H9 (cell line): ENCODE results near the gene TTC7B. TPM values are rescaled to one million over a fixed set of nuclear protein-coding genes. Genes with fewer than 3 reads are reported as not detected.

Experiments
- DNase-seq: peaks from one replicate; pipeline ENCODE4 v3.0.0-alpha.2; 2017
- H2AFZ ChIP-seq: one replicate; pipeline ENCODE4 v1.6.1; 2013; ENCODE audit warnings: mild to moderate bottlenecking, low read length, control low read depth, moderate library complexity
- H2AK5ac ChIP-seq: 2 replicates; pipeline ENCODE4 v1.6.1; 2013; ENCODE audit warnings: low read length, control low read depth, mixed read lengths; ENCODE audit not compliant: insufficient read length
- H2BK120ac ChIP-seq: one replicate; pipeline ENCODE4 v1.6.1; 2013; ENCODE audit warnings: low read depth, mild to moderate bottlenecking, low read length, control low read depth, inconsistent platforms; ENCODE audit not compliant: poor library complexity, severe bottlenecking
- H2BK12ac ChIP-seq: 2 replicates; pipeline ENCODE4 v1.6.1; 2013; ENCODE audit warnings: low read length, control low read depth, mixed read lengths, low read depth; ENCODE audit not compliant: insufficient read length
- H2BK15ac ChIP-seq: 2 replicates; pipeline ENCODE4 v1.6.1; 2013; ENCODE audit warnings: low read depth, low read length, control low read depth
- H2BK20ac ChIP-seq: one replicate; pipeline ENCODE4 v1.6.1; 2013; ENCODE audit warnings: low read depth, mild to moderate bottlenecking, low read length, control low read depth, inconsistent platforms; ENCODE audit not compliant: poor library complexity, severe bottlenecking
- H2BK5ac ChIP-seq: 2 replicates; pipeline ENCODE4 v1.6.1; 2013; ENCODE audit warnings: low read length, control low read depth, mixed read lengths; ENCODE audit not compliant: insufficient read length
- H3K14ac ChIP-seq: 2 replicates; pipeline ENCODE4 v1.6.1; 2013; ENCODE audit warnings: low read length, control low read depth; ENCODE audit not compliant: insufficient read depth
- H3K18ac ChIP-seq: 2 replicates; pipeline ENCODE4 v1.6.1; 2013; ENCODE audit warnings: low read depth, mild to moderate bottlenecking, mixed read lengths, low read length, control low read depth; ENCODE audit not compliant: insufficient read length
- H3K23ac ChIP-seq: 2 replicates; pipeline ENCODE4 v1.6.1; 2013; ENCODE audit warnings: low read length, control low read depth, mixed read lengths, low read depth; ENCODE audit not compliant: insufficient read length
- H3K23me2 ChIP-seq: 2 replicates; pipeline ENCODE4 v1.6.1; 2013; ENCODE audit warnings: low read depth, mild to moderate bottlenecking, mixed read lengths, low read length, control low read depth; ENCODE audit not compliant: insufficient read length, poor library complexity, severe bottlenecking
- H3K27ac ChIP-seq: 2 replicates; pipeline ENCODE4 v1.5.1; 2013; ENCODE audit warnings: low read length, control low read depth, mixed read lengths, low read depth; ENCODE audit not compliant: insufficient read length
- H3K27me3 ChIP-seq: 2 replicates; pipeline ENCODE4 v1.6.1; 2013; ENCODE audit warnings: low read length, control low read depth, inconsistent platforms; ENCODE audit not compliant: insufficient read depth
- H3K4ac ChIP-seq: 2 replicates; pipeline ENCODE4 v1.6.1; 2013; ENCODE audit warnings: low read depth, mild to moderate bottlenecking, control low read depth, inconsistent platforms, low read length, moderate library complexity
- H3K4me1 ChIP-seq: 2 replicates; pipeline ENCODE4 v1.6.1; 2013; ENCODE audit warnings: low read length, control low read depth, inconsistent platforms; ENCODE audit not compliant: insufficient read depth
- H3K4me2 ChIP-seq: 2 replicates; pipeline ENCODE4 v1.6.1; 2013; ENCODE audit warnings: low read length, control low read depth, mixed read lengths; ENCODE audit not compliant: insufficient read length, insufficient read depth
- H3K56ac ChIP-seq: 2 replicates; pipeline ENCODE4 v1.6.1; 2013; ENCODE audit warnings: low read depth, mild to moderate bottlenecking, mixed read lengths, low read length, control low read depth; ENCODE audit not compliant: insufficient read length
- H3K79me1 ChIP-seq: 2 replicates; pipeline ENCODE4 v1.6.1; 2013; ENCODE audit warnings: low read depth, mild to moderate bottlenecking, moderate library complexity, low read length, control low read depth, inconsistent platforms; ENCODE audit not compliant: insufficient read depth, poor library complexity, severe bottlenecking
- H3K79me2 ChIP-seq: 2 replicates; pipeline ENCODE4 v1.6.1; 2013; ENCODE audit warnings: low read length, control low read depth, inconsistent platforms; ENCODE audit not compliant: insufficient read depth
- H3K9ac ChIP-seq: 2 replicates; pipeline ENCODE4 v1.6.1; 2013; ENCODE audit warnings: low read length, control low read depth, mixed read lengths; ENCODE audit not compliant: insufficient read length; ENCODE audit errors: extremely low read depth
- H3K9me3 ChIP-seq: one replicate; pipeline ENCODE4 v1.6.1; 2013; ENCODE audit warnings: low read depth, low read length, inconsistent platforms; ENCODE audit not compliant: control insufficient read depth
- H3T11ph ChIP-seq: one replicate; pipeline ENCODE4 v1.6.1; 2013; ENCODE audit warnings: mild to moderate bottlenecking, low read length, control low read depth, inconsistent platforms
- H4K20me1 ChIP-seq: one replicate; pipeline ENCODE4 v1.6.1; 2013; ENCODE audit not compliant: control insufficient read depth, insufficient read length, insufficient read depth
- H4K5ac ChIP-seq: 2 replicates; pipeline ENCODE4 v1.6.1; 2013; ENCODE audit warnings: low read depth, mild to moderate bottlenecking, mixed read lengths, low read length, control low read depth; ENCODE audit not compliant: insufficient read length
- H4K8ac ChIP-seq: replicated peaks from 2 replicates; pipeline ENCODE4 v1.6.1; 2013; ENCODE audit warnings: low read length, control low read depth, mixed read lengths, low read depth; ENCODE audit not compliant: insufficient read length
- H4K91ac ChIP-seq: 2 replicates; pipeline ENCODE4 v1.6.1; 2013; ENCODE audit warnings: low read depth, mild to moderate bottlenecking, moderate library complexity, mixed read lengths, low read length, control low read depth; ENCODE audit not compliant: insufficient read length
- H3K27ac Mint-ChIP-seq, 3 experiments: 2 replicates in 2 of 3; 3 replicates in 1 of 3; pipeline ENCODE4 v1.8.0; 2020 to 2021; ENCODE audit warnings: mixed read lengths in 3 of 3, mild to moderate bottlenecking in 1 of 3, moderate library complexity in 1 of 3
- H3K27me3 Mint-ChIP-seq: 2 replicates; pipeline ENCODE4 v1.8.0; 2021; ENCODE audit warnings: low read depth, mild to moderate bottlenecking, moderate library complexity, mixed read lengths
- H3K36me3 Mint-ChIP-seq, 3 experiments: 2 replicates in 2 of 3; 3 replicates in 1 of 3; pipeline ENCODE4 v1.8.0; 2020 to 2021; ENCODE audit warnings: low read depth in 3 of 3, mixed read lengths in 3 of 3; ENCODE audit not compliant: insufficient read depth in 1 of 3
- H3K4me1 Mint-ChIP-seq, 2 experiments: 2 replicates each; pipeline ENCODE4 v1.8.0; 2020; ENCODE audit warnings: mixed read lengths in 2 of 2
- H3K4me3 Mint-ChIP-seq, 2 experiments: 2 replicates in 1 of 2; 3 replicates in 1 of 2; pipeline ENCODE4 v1.8.0; 2020 to 2021; ENCODE audit warnings: mild to moderate bottlenecking in 2 of 2, mixed read lengths in 2 of 2, moderate library complexity in 1 of 2
- H3K9me3 Mint-ChIP-seq, 2 experiments: 2 replicates in 1 of 2; 3 replicates in 1 of 2; pipeline ENCODE4 v1.8.0; 2020; ENCODE audit warnings: mild to moderate bottlenecking in 2 of 2, mixed read lengths in 2 of 2, moderate library complexity in 1 of 2
- CTCF ChIP-seq: fragments of 200-600 bp; sonication (generic); conservative IDR thresholded peaks from 3 replicates; pipeline ENCODE4 v1.8.0; 2021; ENCODE audit warnings: antibody characterized with exemption, mild to moderate bottlenecking
- WGBS: extraction: QIAGEN DNeasy Blood & Tissue Kit; methylation state at CpG from one replicate; pipeline ENCODE4 v1.1.7; 2013; ENCODE audit warnings: missing lambda C conversion rate, low lambda C conversion rate, mixed read lengths; ENCODE audit not compliant: insufficient read length; ENCODE audit errors: extremely low coverage; 5-methylcytosine and 5-hydroxymethylcytosine counted together
- total RNA-seq: library from RNA; stranded (reverse); gene quantifications from 2 replicates; pipeline ENCODE4 v1.2.1, GENCODE V29; 2021

Gene TTC7B
- total RNA-seq, 1 experiment from 2014 or later, result 33.7 TPM

- peaks cover 6 to 14% (median 11%) of the 10 kb centered on the region in 3 experiments; a peak in 6 of 7 replicates for H3K36me3 Mint-ChIP-seq
- Histone ChIP-seq H3K9me3 (no peaks in the 10 kb centered on the region), H3K4ac (no peak overlapping the region), H3K56ac (no peak overlapping the region), H3K27me3 (no peaks in the 10 kb centered on the region), H3K4me1 (no peaks in the 10 kb centered on the region), H3K9ac (no peak overlapping the region), H4K91ac (no peak overlapping the region), H3K79me2 (no peaks in the 10 kb centered on the region), H3K23me2 (no peaks in the 10 kb centered on the region), H3K27ac (no peak overlapping the region), H2AFZ (no peak overlapping the region), H3K79me1 (no peaks in the 10 kb centered on the region), H2BK20ac (no peak overlapping the region), H2BK120ac (no peak overlapping the region), H4K20me1 (no peaks in the 10 kb centered on the region), H4K8ac (no peak overlapping the region), H4K5ac (no peak overlapping the region), H2BK5ac (no peak overlapping the region), H3K18ac (no peak overlapping the region), H2BK15ac (no peak overlapping the region), H3K4me2 (no peak overlapping the region), H2BK12ac (no peak overlapping the region), H2AK5ac (no peak overlapping the region), H3K14ac (no peak overlapping the region), H3K23ac (no peak overlapping the region), H3T11ph (no peak overlapping the region)
- DNase-seq, result no peak
- peaks cover 8 to 13% of the 10 kb centered on the region in 2 experiments for H3K9me3 Mint-ChIP-seq
- no peak for TF ChIP-seq CTCF
- no CpG with 5 or more reads among the region's 7 CpGs for WGBS
- no peak overlapping the region for H3K27ac Mint-ChIP-seq
- no peak overlapping the region for H3K4me3 Mint-ChIP-seq
- H3K27me3 Mint-ChIP-seq, result no peaks in the 10 kb centered on the region; the same call in 1 of the 2 replicates
- H3K4me1 Mint-ChIP-seq, result peaks cover 4 to 7% of the 10 kb centered on the region in 2 experiments
Measured at GRCh38 chr14:90530523-90530922, 285.7 kb downstream of the TTC7B start.
